ENCODE data around the gene GNG7. TPM values are rescaled to one million over a fixed set of nuclear protein-coding genes. Genes with fewer than 3 reads are reported as not detected.
"Not testable (repeated sequence)": the region's sequence is repeated elsewhere in the genome, so short reads cannot be mapped to it uniquely, and the experiment has no call there.

The GNG7 gene
- total and polyA plus RNA-seq, 12 donors, result 0.83 to 16.5 (median 7.8) TPM

DNA sequence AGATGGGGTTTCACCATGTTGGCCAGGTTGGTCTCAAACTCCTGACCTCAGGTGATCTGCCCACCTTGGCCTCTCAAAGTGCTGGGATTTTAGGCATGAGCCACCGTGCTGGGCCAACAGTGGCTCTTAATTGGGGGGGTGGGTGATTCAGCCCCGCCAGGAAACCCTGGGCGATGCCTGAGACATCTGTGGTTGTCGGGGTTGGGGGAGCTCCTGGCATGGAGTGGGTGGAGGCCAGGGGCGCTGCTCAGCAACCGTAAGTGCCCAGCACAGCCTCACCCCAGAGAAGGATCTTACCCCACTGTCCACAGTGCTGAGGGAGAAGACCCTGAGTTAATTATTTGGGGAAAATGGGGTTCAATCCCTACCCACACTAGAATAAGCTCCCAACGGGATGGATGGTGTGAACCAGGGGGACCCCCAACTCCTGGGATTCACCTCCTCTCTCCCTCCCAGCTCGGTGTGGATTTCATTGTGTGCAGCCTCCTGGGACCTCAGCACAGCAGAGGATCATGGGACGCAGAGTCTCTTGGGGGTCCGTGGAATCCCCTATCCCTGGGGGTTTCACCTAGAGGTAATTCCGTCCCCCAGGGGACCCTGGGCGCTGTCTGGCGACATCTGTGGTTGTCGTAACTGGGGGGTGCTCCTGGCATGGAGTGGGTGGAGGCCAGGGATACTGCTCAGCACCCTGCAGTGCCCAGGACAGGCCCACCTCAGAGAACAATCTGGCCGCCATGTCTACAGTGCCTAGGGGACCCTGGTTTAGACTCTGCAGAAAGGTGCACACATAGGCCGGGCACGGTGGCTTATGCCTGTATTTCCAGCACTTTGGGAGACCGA lies 157.7 kb downstream of the GNG7 start:
- intact Hi-C loops (cut with DNase I), result loop anchor here (5.0 to 10.0 kb wide), 3 partner anchors 33 to 67 kb away; partner anchors contain the start of gene GADD45B (in 1 of the 2)
- DNase-seq, result peak in 1 of 7 donors; percentile 34
- no peaks in the 10 kb centered on the region for H3K36me3 ChIP-seq (replicated peaks in 1 of 2)
- no peaks in the 10 kb centered on the region for H3K27me3 ChIP-seq
- H3K9me3 ChIP-seq (replicated peaks in 1 of 3), result no peaks in the 10 kb centered on the region
- H3K27ac ChIP-seq, result peak overlapping the region; percentile 88 to 98 (median 97)
- peaks cover 40 to 69% of the 10 kb centered on the region in 2 donors for H3K4me1 ChIP-seq (replicated peaks in 1 of 2)
- TF ChIP-seq, protein P1, sequence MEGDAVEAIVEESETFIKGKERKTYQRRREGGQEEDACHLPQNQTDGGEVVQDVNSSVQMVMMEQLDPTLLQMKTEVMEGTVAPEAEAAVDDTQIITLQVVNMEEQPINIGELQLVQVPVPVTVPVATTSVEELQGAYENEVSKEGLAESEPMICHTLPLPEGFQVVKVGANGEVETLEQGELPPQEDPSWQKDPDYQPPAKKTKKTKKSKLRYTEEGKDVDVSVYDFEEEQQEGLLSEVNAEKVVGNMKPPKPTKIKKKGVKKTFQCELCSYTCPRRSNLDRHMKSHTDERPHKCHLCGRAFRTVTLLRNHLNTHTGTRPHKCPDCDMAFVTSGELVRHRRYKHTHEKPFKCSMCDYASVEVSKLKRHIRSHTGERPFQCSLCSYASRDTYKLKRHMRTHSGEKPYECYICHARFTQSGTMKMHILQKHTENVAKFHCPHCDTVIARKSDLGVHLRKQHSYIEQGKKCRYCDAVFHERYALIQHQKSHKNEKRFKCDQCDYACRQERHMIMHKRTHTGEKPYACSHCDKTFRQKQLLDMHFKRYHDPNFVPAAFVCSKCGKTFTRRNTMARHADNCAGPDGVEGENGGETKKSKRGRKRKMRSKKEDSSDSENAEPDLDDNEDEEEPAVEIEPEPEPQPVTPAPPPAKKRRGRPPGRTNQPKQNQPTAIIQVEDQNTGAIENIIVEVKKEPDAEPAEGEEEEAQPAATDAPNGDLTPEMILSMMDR (IDR thresholded peaks at IDR 0.05), result no peak
- TF ChIP-seq POLR2A (IDR thresholded peaks at IDR 0.05), result no peak
- 85 to 95% (median 92%) methylated on average over 7 to 18 of the region's 18 CpGs for WGBS, 4 donors
- no peak overlapping the region for H3K4me3 ChIP-seq

DNA sequence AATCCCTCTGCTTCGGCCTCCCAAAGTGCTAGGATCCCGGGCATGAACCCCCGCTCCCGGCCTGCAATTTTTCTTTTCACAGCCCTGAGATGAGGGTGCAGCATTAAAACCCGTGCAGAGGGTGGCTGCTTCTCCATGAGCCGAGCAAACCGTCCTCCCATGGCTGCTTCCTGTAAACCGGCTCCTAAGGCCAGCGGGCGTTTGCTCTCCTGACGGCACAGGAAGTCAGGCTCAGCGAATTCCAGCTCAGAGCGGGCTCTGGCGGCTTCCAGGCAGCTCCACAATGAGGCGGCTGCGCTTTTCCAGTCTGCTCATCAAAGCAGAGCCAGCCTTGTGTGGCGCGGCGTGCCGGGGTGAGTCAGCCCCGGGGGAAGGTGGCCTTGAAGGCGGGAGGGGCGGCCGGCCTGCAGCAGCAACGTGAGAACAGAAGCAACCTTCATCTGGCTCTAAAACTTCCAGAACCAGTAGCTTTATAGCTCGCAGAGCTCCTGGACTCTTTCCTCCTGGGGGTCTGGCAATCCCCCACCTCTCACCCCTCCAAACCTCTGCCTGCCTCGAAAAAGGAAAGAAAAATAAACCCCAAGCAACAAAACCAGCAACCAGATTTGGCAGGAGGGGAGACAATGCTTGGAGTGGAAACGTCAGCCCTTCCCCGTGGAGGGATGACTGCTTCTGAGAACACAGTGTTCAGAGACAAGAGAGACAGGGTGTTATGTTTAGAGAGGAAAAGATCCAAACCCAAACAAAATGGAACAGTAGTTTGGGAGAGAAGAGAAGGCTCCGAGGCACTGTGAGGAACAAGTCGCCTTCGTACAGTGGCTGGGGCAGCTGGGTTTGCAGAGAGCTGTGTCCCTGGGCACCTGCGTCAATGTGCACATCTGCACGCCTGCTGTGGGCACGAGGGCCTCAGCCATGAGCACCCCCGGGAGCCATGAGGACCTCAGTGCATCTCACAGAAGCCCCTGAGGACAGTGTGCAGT lies 158.7 kb downstream of the GNG7 start:
- intact Hi-C loops (cut with DNase I), result loop anchor here (5.0 to 10.0 kb wide), 3 partner anchors 34 to 66 kb away; partner anchors contain the start of gene GADD45B (in 1 of the 2)
- WGBS, 4 donors, result 5 to 10% (median 7%) methylated on average over 30 to 36 of the region's 36 CpGs
- Histone ChIP-seq H3K36me3 (replicated peaks in 1 of 2) (no peaks in the 10 kb centered on the region), H3K27me3 (no peaks in the 10 kb centered on the region), H3K4me3 (no peak overlapping the region), H3K9me3 (replicated peaks in 1 of 3) (no peaks in the 10 kb centered on the region), H3K27ac (peak overlapping the region; percentile 88 to 98 (median 97)), H3K4me1 (replicated peaks in 1 of 2) (peaks cover 40 to 69% of the 10 kb centered on the region in 2 donors)
- peak; percentile 67 to 93 for TF ChIP-seq POLR2A (IDR thresholded peaks at IDR 0.05)
- TF ChIP-seq, protein P1 (IDR thresholded peaks at IDR 0.05), result peak in 3 of 6 experiments; percentile 8 to 34 (median 9)
- DNase-seq, result peak; percentile 93 to 99 (median 98)

DNA sequence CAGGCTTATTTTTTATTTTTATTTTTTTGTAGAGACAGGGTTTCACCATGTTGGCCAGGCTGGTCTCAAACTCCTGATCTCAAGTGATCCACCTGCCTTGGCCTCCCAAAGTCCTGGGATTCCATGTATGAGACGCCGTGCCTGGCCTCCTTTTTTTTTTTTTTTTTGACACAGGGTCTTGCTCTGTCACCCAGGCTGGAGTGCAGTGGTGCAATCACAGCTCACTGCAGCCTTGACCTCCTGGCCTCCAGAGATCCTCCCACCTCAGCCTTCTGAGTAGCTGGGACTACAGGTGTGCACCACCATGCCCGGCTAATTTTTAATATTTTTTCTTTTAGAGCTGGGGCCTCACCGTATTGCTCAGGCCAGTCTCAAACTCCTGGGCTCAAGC lies 159.4 kb downstream of the GNG7 start:
- Histone ChIP-seq H3K27ac (peak overlapping the region; percentile 88 to 98 (median 97)), H3K4me1 (replicated peaks in 1 of 2) (peaks cover 40 to 69% of the 10 kb centered on the region in 2 donors)
- H3K27me3 ChIP-seq; H3K4me3 ChIP-seq; H3K9me3 ChIP-seq (replicated peaks in 1 of 3); H3K36me3 ChIP-seq (replicated peaks in 1 of 2): not testable (repeated sequence)
- WGBS, 4 donors, result 5 to 28% (median 11%) methylated on average over 4 of the region's 4 CpGs
- intact Hi-C loops (cut with DNase I), result loop anchor here (5.0 to 10.0 kb wide), 3 partner anchors 34 to 66 kb away; partner anchors contain the start of gene GADD45B (in 1 of the 2)
- peak in 5 of 7 donors; percentile 57 to 77 (median 64) for DNase-seq

DNA sequence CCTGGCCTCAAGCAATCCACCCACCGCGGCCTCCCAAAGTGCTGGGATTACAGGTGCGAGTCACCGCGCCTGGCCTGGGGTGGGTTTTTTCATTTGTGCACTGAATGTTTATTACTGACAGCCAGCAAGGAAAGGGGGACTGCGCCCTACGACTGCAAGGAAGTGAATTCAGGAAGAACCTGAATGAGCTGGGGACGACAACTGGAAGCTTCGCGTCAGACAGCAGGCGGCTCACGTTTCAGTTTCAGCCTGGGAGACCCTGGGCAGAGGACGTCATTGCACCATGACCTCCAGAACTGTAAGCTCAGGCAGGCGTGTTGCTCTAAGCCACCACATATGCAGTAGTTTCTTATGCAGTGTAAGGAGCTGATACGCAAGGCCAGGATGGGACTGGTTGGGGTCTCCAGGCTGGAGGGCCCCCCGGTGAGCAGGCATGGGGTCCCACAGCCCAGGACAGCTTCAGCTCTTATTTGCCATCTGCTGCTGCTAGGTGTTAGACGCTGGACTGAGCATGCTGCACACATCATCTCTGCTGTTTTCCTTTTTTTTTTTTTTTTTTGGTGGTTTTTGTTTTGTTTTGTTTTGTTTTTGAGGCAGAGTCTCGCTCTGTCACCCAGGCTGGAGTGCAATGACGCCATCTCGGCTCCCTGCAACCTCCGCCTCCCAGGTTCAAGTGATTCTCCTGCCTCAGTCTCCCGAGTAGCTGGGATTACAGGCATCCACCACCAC lies 160.0 kb downstream of the GNG7 start:
- 38 to 46% (median 42%) methylated on average over 17 to 22 of the region's 22 CpGs for WGBS, 4 donors
- peak in 6 of 7 donors; percentile 61 to 81 (median 74) for DNase-seq
- H3K9me3 ChIP-seq (replicated peaks in 1 of 3), result no peaks in the 10 kb centered on the region
- no peaks in the 10 kb centered on the region for H3K36me3 ChIP-seq (replicated peaks in 1 of 2)
- no peak for TF ChIP-seq POLR2A (IDR thresholded peaks at IDR 0.05)
- TF ChIP-seq, protein P1 (IDR thresholded peaks at IDR 0.05), result no peak
- intact Hi-C loops (cut with DNase I), result loop anchor here (5.0 to 10.0 kb wide), 3 partner anchors 35 to 65 kb away; partner anchors contain the start of gene GADD45B (in 1 of the 2)
- H3K4me3 ChIP-seq, result no peak overlapping the region
- peaks cover 40 to 69% of the 10 kb centered on the region in 2 donors for H3K4me1 ChIP-seq (replicated peaks in 1 of 2)
- no peaks in the 10 kb centered on the region for H3K27me3 ChIP-seq
- peak overlapping the region; percentile 88 to 98 (median 97) for H3K27ac ChIP-seq

All from adrenal gland (tissue), 12 donors.